Vagina (tissue), 2 donors: ENCODE measurements around the gene C19orf18.

Experiments
- POLR2A ChIP-seq, 2 donors: fragments of 450-650 bp; IDR thresholded peaks; one replicate each; pipeline ENCODE4 v1.6.1; 2017; ENCODE audit warnings: antibody characterized with exemption in 2 of 2, mild to moderate bottlenecking in 2 of 2, moderate library complexity in 2 of 2
- TF ChIP-seq, protein P1 (sequence below), 3 experiments: fragments of 450-650 bp in 2 of 3; fragments of 200-600 bp in 1 of 3; sonication (generic) in 1 of 3; IDR thresholded peaks; one replicate each; pipeline ENCODE4 v1.5.1; 2017 to 2019; ENCODE audit warnings: antibody characterized with exemption in 3 of 3, mild to moderate bottlenecking in 2 of 3, moderate library complexity in 2 of 3

- TF ChIP-seq, protein P1, sequence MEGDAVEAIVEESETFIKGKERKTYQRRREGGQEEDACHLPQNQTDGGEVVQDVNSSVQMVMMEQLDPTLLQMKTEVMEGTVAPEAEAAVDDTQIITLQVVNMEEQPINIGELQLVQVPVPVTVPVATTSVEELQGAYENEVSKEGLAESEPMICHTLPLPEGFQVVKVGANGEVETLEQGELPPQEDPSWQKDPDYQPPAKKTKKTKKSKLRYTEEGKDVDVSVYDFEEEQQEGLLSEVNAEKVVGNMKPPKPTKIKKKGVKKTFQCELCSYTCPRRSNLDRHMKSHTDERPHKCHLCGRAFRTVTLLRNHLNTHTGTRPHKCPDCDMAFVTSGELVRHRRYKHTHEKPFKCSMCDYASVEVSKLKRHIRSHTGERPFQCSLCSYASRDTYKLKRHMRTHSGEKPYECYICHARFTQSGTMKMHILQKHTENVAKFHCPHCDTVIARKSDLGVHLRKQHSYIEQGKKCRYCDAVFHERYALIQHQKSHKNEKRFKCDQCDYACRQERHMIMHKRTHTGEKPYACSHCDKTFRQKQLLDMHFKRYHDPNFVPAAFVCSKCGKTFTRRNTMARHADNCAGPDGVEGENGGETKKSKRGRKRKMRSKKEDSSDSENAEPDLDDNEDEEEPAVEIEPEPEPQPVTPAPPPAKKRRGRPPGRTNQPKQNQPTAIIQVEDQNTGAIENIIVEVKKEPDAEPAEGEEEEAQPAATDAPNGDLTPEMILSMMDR (IDR thresholded peaks at IDR 0.05) = no peak
- no peak for TF ChIP-seq POLR2A (IDR thresholded peaks at IDR 0.05)
Measured at GRCh38 chr19:57949296-57949695, 25.0 kb downstream of the C19orf18 start.
